IMR-90 (cell line): ENCODE measurements around the gene EIF4G3. TPM values are rescaled to one million over a fixed set of nuclear protein-coding genes. Genes with fewer than 3 reads are reported as not detected.
A peak's percentile ranks its signal among the peaks of the same experiment; 100 is the strongest.

ENCODE experiments used
- ATAC-seq: fragments of 200-7000 bp; cut with Tn5 transposase; 2 replicates; pipeline ENCODE4 v1.9.1; 2020; ENCODE audit warnings: low read depth, mild to moderate bottlenecking, moderate library complexity
- BruUV-seq: library from RNA; stranded (reverse); fragments of 400-500 nt; replicated peaks from 2 replicates; lab custom pipeline; 2021; lab: Mats Ljungman, UMichigan
- CTCF ChIA-PET: fragments of 300-600 bp; formaldehyde crosslinking; extraction: SDS; loops from one replicate; lab custom pipeline; 2021; ENCODE audit warnings: antibody characterized with exemption; lab: Yijun Ruan, JAX
- POLR2A ChIA-PET: fragments of 300-600 bp; sonication (Branson Sonifier 250); formaldehyde crosslinking; loops from one replicate; lab custom pipeline; 2022; ENCODE audit warnings: antibody characterized with exemption; ENCODE audit not compliant: unreplicated experiment; lab: Charles Lee
- DNase-seq: peaks from one replicate; pipeline ENCODE4 v3.0.0; 2013
- H2AFZ ChIP-seq: replicated peaks from 2 replicates; pipeline ENCODE3; 2013; ENCODE audit warnings: low read length, mild to moderate bottlenecking; ENCODE audit not compliant: poor library complexity
- H2AK5ac ChIP-seq: 2 replicates; pipeline ENCODE4 v1.6.1; 2013; ENCODE audit warnings: low read depth, low read length, inconsistent platforms
- H2AK9ac ChIP-seq: replicated peaks from 2 replicates; pipeline ENCODE3; 2013; ENCODE audit warnings: mild to moderate bottlenecking, low read depth, low read length, moderate library complexity; ENCODE audit not compliant: poor library complexity
- H2BK120ac ChIP-seq: 2 replicates; pipeline ENCODE4 v1.6.1; 2013; ENCODE audit warnings: low read depth, low read length, inconsistent platforms
- H2BK15ac ChIP-seq: 3 replicates; pipeline ENCODE4 v1.6.1; 2013; ENCODE audit warnings: low read depth, low read length, inconsistent platforms
- H2BK20ac ChIP-seq: 2 replicates; pipeline ENCODE4 v1.6.1; 2013; ENCODE audit warnings: low read depth, mild to moderate bottlenecking, inconsistent platforms, low read length, moderate library complexity
- H2BK5ac ChIP-seq: 2 replicates; pipeline ENCODE4 v1.6.1; 2013; ENCODE audit warnings: mild to moderate bottlenecking, low read depth, low read length, inconsistent platforms; ENCODE audit not compliant: poor library complexity, severe bottlenecking
- H3K14ac ChIP-seq: replicated peaks from 2 replicates; pipeline ENCODE4 v1.6.1; 2013; ENCODE audit warnings: low read depth, low read length, inconsistent platforms
- H3K18ac ChIP-seq: 2 replicates; pipeline ENCODE4 v1.6.1; 2013; ENCODE audit warnings: low read depth, low read length, control low read depth
- H3K23ac ChIP-seq: 2 replicates; pipeline ENCODE4 v1.6.1; 2013; ENCODE audit warnings: low read depth, low read length, inconsistent platforms
- H3K27ac ChIP-seq: 2 replicates; pipeline ENCODE4 v1.5.1; 2013; ENCODE audit warnings: mild to moderate bottlenecking, control low read depth, low read length; ENCODE audit not compliant: insufficient read depth
- H3K27me3 ChIP-seq: 2 replicates; pipeline ENCODE4 v1.6.1; 2013; ENCODE audit warnings: low read length; ENCODE audit not compliant: control insufficient read depth, insufficient read depth
- H3K36me3 ChIP-seq: 2 replicates; pipeline ENCODE4 v1.6.1; 2013; ENCODE audit warnings: low read length, mixed read lengths; ENCODE audit not compliant: control insufficient read depth, insufficient read depth
- H3K4ac ChIP-seq: 2 replicates; pipeline ENCODE4 v1.6.1; 2013; ENCODE audit warnings: low read depth, low read length, inconsistent platforms
- H3K4me1 ChIP-seq: 2 replicates; pipeline ENCODE4 v1.6.1; 2013; ENCODE audit warnings: low read length, mixed read lengths; ENCODE audit not compliant: control insufficient read depth, insufficient read depth
- H3K4me2 ChIP-seq: 2 replicates; pipeline ENCODE4 v1.6.1; 2013; ENCODE audit warnings: low read depth, mild to moderate bottlenecking, control low read depth, low read length, moderate library complexity
- H3K4me3 ChIP-seq: 2 replicates; pipeline ENCODE4 v1.5.1; 2013; ENCODE audit warnings: low read depth, mild to moderate bottlenecking, control low read depth, low read length, moderate library complexity; ENCODE audit not compliant: insufficient read depth
- H3K56ac ChIP-seq: 2 replicates; pipeline ENCODE4 v1.6.1; 2013; ENCODE audit warnings: low read length, inconsistent platforms; ENCODE audit not compliant: insufficient read depth; ENCODE audit errors: extremely low read depth
- H3K79me1 ChIP-seq, 2 experiments: 2 replicates each; pipeline ENCODE4 v1.6.1; 2013; ENCODE audit warnings: low read length in 2 of 2, inconsistent platforms in 1 of 2, low read depth in 1 of 2
- H3K9ac ChIP-seq: 2 replicates; pipeline ENCODE4 v1.6.1; 2013; ENCODE audit warnings: low read depth, low read length, control low read depth
- H3K9me1 ChIP-seq: 2 replicates; pipeline ENCODE4 v1.6.1; 2013; ENCODE audit warnings: low read length, inconsistent platforms; ENCODE audit not compliant: insufficient read depth
- H3K9me3 ChIP-seq: 2 replicates; pipeline ENCODE4 v1.6.1; 2013; ENCODE audit warnings: low read length; ENCODE audit not compliant: control insufficient read depth, insufficient read depth
- H4K20me1 ChIP-seq: 2 replicates; pipeline ENCODE4 v1.6.1; 2013; ENCODE audit warnings: low read length, inconsistent platforms; ENCODE audit not compliant: insufficient read depth
- H4K5ac ChIP-seq: 2 replicates; pipeline ENCODE4 v1.6.1; 2013; ENCODE audit warnings: mild to moderate bottlenecking, low read depth, low read length, control low read depth
- H4K8ac ChIP-seq, 2 experiments: 2 replicates each; pipeline ENCODE4 v1.6.1; 2013; ENCODE audit warnings: low read depth in 2 of 2, low read length in 2 of 2, control low read depth in 1 of 2, inconsistent platforms in 1 of 2
- H4K91ac ChIP-seq: 2 replicates; pipeline ENCODE4 v1.6.1; 2013; ENCODE audit warnings: low read depth, low read length, inconsistent platforms; ENCODE audit not compliant: insufficient read depth
- BHLHE40 ChIP-seq: fragments of 150-350 bp; IDR thresholded peaks from 2 replicates; pipeline ENCODE4 v1.6.1; 2016; ENCODE audit warnings: mild to moderate bottlenecking, low read depth, low read length
- RCOR1 ChIP-seq: IDR thresholded peaks from 2 replicates; pipeline ENCODE4 v1.6.1; 2012; ENCODE audit warnings: mild to moderate bottlenecking, low read length, improper control_type of control experiment; ENCODE audit not compliant: insufficient replicate concordance
- RFX5 ChIP-seq: IDR thresholded peaks from 2 replicates; pipeline ENCODE4 v1.8.0; 2012; ENCODE audit warnings: low read depth, mild to moderate bottlenecking, low read length, moderate library complexity
- WGBS, 2 experiments: methylation state at CpG; one replicate each; pipeline versions ENCODE4 v1.1.5 to v1.1.7; 2013; ENCODE audit warnings: missing lambda C conversion rate in 2 of 2; ENCODE audit not compliant: insufficient read length in 1 of 2; ENCODE audit errors: extremely low coverage in 2 of 2; 5-methylcytosine and 5-hydroxymethylcytosine counted together
- dilution Hi-C: fragments of 300-500 bp; cut with HindIII; formaldehyde crosslinking; loops from one replicate; pipeline ENCODE4 v1.14.3; 2018; ENCODE audit warnings: low sequenced_read_pairs; ENCODE audit not compliant: unreplicated experiment
- in situ Hi-C: fragments of 300-500 bp; cut with MboI; formaldehyde crosslinking; loops from 3 replicates; pipeline ENCODE4 v1.14.3; 2019; ENCODE audit warnings: low sequenced_read_pairs, inconsistent platforms, mixed read lengths
- intact Hi-C: fragments of 100-400 bp; cut with micrococcal nuclease; formaldehyde crosslinking; loops from 2 replicates; pipeline ENCODE4 v1.10.0; 2022
- polyA plus RNA-seq, 3 experiments: library from polyadenylated mRNA; depleted of rRNA; stranded (reverse); fragments of >200 nt; gene quantifications; 2 replicates each; pipeline ENCODE4 v1.2.3, GENCODE V29; 2012; ENCODE audit warnings: low replicate concordance in 1 of 3
- total RNA-seq: library from RNA; depleted of rRNA; stranded (reverse); fragments of >200 nt; gene quantifications from 2 replicates; pipeline ENCODE4 v1.2.3, GENCODE V29; 2012
- TF ChIP-seq, protein P1 (sequence below): conservative IDR thresholded peaks from 2 replicates; pipeline ENCODE4 v1.5.1; 2012; ENCODE audit warnings: mild to moderate bottlenecking, low read depth, low read length, improper control_type of control experiment

EIF4G3 gene
- total and polyA plus RNA-seq, 2 of the 4 experiments (the other 2 are of a cell fraction): 25.8 to 49.2 TPM

DNA sequence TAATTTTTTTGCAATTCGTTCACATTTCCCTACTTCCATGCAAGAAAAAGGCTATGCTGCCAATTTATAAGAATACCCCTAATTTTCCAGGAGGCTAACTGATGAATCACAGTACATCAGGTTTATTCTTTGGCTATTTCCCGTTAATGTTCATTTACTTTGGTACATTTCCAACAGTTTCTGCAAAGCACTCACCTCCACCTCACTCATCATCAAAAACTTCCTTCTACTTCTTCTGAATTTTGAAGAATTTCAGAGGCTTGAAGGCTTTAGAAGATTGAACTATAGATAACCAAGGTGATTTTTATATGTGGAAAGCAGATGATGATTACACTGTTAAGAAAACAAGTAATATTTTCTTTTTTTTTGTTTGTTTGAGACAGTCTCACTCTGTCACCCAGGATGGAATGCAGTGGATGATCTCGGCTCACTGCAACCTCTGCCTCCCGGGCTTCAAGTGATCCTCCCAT lies 329.1 kb downstream of the EIF4G3 start:
- H3K56ac ChIP-seq: no peak overlapping the region
- no peak overlapping the region for H4K5ac ChIP-seq
- H2BK5ac ChIP-seq: peak overlapping the region; percentile 46
- in situ Hi-C loops: no loop called here
- peaks cover 0 to 5% of the 10 kb centered on the region in 2 experiments; a peak in 1 of 4 replicates for H3K79me1 ChIP-seq
- H3K4me3 ChIP-seq: no peak overlapping the region
- intact Hi-C loops: loop anchor here (5.0 kb wide), 1 partner anchor 120 kb away; no protein-coding TSS in a partner anchor
- no peak overlapping the region; the same call in 1 of the 2 replicates for H3K4me2 ChIP-seq
- H2AFZ ChIP-seq: no peak overlapping the region
- no peaks in the 10 kb centered on the region for H3K9me3 ChIP-seq
- H2BK15ac ChIP-seq: no peak overlapping the region
- H3K23ac ChIP-seq: no peak overlapping the region
- dilution Hi-C loops: no loop called here
- no peak overlapping the region for H4K8ac ChIP-seq
- peaks cover 5% of the 10 kb centered on the region; the same call in 1 of the 2 replicates for H3K9me1 ChIP-seq
- H3K4me1 ChIP-seq: peaks cover 8% of the 10 kb centered on the region
- H2AK9ac ChIP-seq: no peak overlapping the region
- TF ChIP-seq RCOR1: no peak
- no peak for TF ChIP-seq BHLHE40
- no peak for TF ChIP-seq RFX5
- TF ChIP-seq, protein P1, sequence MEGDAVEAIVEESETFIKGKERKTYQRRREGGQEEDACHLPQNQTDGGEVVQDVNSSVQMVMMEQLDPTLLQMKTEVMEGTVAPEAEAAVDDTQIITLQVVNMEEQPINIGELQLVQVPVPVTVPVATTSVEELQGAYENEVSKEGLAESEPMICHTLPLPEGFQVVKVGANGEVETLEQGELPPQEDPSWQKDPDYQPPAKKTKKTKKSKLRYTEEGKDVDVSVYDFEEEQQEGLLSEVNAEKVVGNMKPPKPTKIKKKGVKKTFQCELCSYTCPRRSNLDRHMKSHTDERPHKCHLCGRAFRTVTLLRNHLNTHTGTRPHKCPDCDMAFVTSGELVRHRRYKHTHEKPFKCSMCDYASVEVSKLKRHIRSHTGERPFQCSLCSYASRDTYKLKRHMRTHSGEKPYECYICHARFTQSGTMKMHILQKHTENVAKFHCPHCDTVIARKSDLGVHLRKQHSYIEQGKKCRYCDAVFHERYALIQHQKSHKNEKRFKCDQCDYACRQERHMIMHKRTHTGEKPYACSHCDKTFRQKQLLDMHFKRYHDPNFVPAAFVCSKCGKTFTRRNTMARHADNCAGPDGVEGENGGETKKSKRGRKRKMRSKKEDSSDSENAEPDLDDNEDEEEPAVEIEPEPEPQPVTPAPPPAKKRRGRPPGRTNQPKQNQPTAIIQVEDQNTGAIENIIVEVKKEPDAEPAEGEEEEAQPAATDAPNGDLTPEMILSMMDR: no peak
- H3K14ac ChIP-seq: no peak overlapping the region
- no TSS peak for BruUV-seq
- DNase-seq (peak; percentile 72), ATAC-seq (peak; percentile 69)
- H2BK120ac ChIP-seq: no peak overlapping the region
- CTCF ChIA-PET: no interaction called here
- H2BK20ac ChIP-seq: no peak overlapping the region
- H3K9ac ChIP-seq: no peak overlapping the region
- H3K36me3 ChIP-seq: peaks cover 30% of the 10 kb centered on the region
- 67% methylated on average over 1 of the region's 4 CpGs; no CpG with 5 or more reads in 1 of the 2 experiments for WGBS, 2 experiments
- no peaks in the 10 kb centered on the region for H4K20me1 ChIP-seq
- no peak overlapping the region for H2AK5ac ChIP-seq
- peak overlapping the region; percentile 27; the same call in 1 of the 2 replicates for H3K4ac ChIP-seq
- H3K27me3 ChIP-seq: no peaks in the 10 kb centered on the region
- no peak overlapping the region; the same call in 1 of the 2 replicates for H3K18ac ChIP-seq
- POLR2A ChIA-PET: no interaction called here
- H3K27ac ChIP-seq: no peak overlapping the region
- no peak overlapping the region for H4K91ac ChIP-seq
